Neural progenitor cell (in vitro differentiated cells): ENCODE results near the gene SURF2.

Experiments
- EZH2 ChIP-seq: fragments of 200-600 bp; sonication (generic); IDR thresholded peaks from 2 replicates; pipeline ENCODE4 v1.6.1; 2017; ENCODE audit warnings: antibody characterized with exemption, mild to moderate bottlenecking, moderate library complexity
- EZH2phosphoT487 ChIP-seq: fragments of 200-600 bp; sonication (generic); IDR thresholded peaks from 2 replicates; pipeline ENCODE4 v1.6.1; 2017; ENCODE audit warnings: antibody characterized with exemption
- TF ChIP-seq, protein P1 (sequence below): fragments of 200-600 bp; sonication (generic); IDR thresholded peaks from 2 replicates; pipeline ENCODE4 v1.5.1; 2017; ENCODE audit warnings: antibody characterized with exemption, mild to moderate bottlenecking

DNA sequence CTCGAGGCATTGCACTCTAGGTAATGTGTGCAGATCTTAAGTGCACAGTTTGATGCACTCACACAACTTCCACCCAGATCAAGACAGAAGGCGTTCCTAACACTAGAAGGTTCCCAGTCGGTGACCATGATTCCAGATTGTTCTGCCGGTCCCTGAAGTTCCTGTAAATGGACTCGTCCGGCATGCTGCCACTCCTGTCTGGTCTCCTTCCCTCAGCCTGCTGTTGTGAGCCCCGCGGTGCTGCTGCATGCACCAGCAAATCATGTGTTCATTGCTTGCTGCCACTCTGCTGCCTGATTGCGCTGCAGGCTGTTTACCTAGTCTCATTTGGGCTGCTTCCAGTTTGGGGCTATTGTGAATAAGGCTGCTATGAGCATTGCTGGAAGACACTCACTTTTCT lies 31.3 kb downstream of the SURF2 start:
- TF ChIP-seq, protein P1, sequence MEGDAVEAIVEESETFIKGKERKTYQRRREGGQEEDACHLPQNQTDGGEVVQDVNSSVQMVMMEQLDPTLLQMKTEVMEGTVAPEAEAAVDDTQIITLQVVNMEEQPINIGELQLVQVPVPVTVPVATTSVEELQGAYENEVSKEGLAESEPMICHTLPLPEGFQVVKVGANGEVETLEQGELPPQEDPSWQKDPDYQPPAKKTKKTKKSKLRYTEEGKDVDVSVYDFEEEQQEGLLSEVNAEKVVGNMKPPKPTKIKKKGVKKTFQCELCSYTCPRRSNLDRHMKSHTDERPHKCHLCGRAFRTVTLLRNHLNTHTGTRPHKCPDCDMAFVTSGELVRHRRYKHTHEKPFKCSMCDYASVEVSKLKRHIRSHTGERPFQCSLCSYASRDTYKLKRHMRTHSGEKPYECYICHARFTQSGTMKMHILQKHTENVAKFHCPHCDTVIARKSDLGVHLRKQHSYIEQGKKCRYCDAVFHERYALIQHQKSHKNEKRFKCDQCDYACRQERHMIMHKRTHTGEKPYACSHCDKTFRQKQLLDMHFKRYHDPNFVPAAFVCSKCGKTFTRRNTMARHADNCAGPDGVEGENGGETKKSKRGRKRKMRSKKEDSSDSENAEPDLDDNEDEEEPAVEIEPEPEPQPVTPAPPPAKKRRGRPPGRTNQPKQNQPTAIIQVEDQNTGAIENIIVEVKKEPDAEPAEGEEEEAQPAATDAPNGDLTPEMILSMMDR = no peak
- TF ChIP-seq EZH2 = no peak
- TF ChIP-seq EZH2phosphoT487 = no peak
